ENCODE results near the gene MPV17L2. TPM values are rescaled to one million over a fixed set of nuclear protein-coding genes. Genes with fewer than 3 reads are reported as not detected.

MPV17L2 gene
- total RNA-seq, 1 donor from 2014 or later: 9.5 TPM

GRCh38 chr19:18174983-18175382 is 18.0 kb upstream of the MPV17L2 start:
- intact Hi-C loops (cut with DNase I): no loop called here
- no peak for TF ChIP-seq CTCF (IDR thresholded peaks at IDR 0.05)
- H3K27ac ChIP-seq: no peak overlapping the region
- H3K4me3 ChIP-seq: peak overlapping the region; percentile 75 to 77
- no peaks in the 10 kb centered on the region for H3K27me3 ChIP-seq
- no peak for DNase-seq (ENCODE audit: low spot score in 2 of 2)
- H3K36me3 ChIP-seq: no peaks in the 10 kb centered on the region
- peaks cover 0 to 7% of the 10 kb centered on the region in 2 donors for H3K4me1 ChIP-seq
- no peaks in the 10 kb centered on the region for H3K9me3 ChIP-seq

GRCh38 chr19:18176367-18177310 is 16.4 kb upstream of the MPV17L2 start:
- no peak for TF ChIP-seq CTCF (IDR thresholded peaks at IDR 0.05)
- H3K9me3 ChIP-seq: no peaks in the 10 kb centered on the region
- no peaks in the 10 kb centered on the region for H3K27me3 ChIP-seq
- H3K4me1 ChIP-seq: peaks cover 0 to 7% of the 10 kb centered on the region in 2 donors
- H3K36me3 ChIP-seq: no peaks in the 10 kb centered on the region
- H3K27ac ChIP-seq: no peak overlapping the region
- H3K4me3 ChIP-seq: no peak overlapping the region
- no peak for DNase-seq (ENCODE audit: low spot score in 2 of 2)
- intact Hi-C loops (cut with DNase I): no loop called here

- Histone ChIP-seq H3K9me3 (no peaks in the 10 kb centered on the region), H3K36me3 (no peaks in the 10 kb centered on the region), H3K27ac (no peak overlapping the region), H3K27me3 (no peaks in the 10 kb centered on the region), H3K4me1 (no peaks in the 10 kb centered on the region), H3K4me3 (no peak overlapping the region)
- TF ChIP-seq CTCF (IDR thresholded peaks at IDR 0.05): no peak
- no peak for DNase-seq (ENCODE audit: low spot score in 2 of 2)
- intact Hi-C loops (cut with DNase I): no loop called here
These were observed 13.1 kb upstream of the MPV17L2 start for GRCh38 chr19:18179957-18180356.

GRCh38 chr19:18183529-18183928 is 9.5 kb upstream of the MPV17L2 start:
- no peaks in the 10 kb centered on the region for H3K4me1 ChIP-seq
- DNase-seq (ENCODE audit: low spot score in 2 of 2): no peak
- intact Hi-C loops (cut with DNase I): no loop called here
- H3K36me3 ChIP-seq: no peaks in the 10 kb centered on the region
- TF ChIP-seq CTCF (IDR thresholded peaks at IDR 0.05): no peak
- H3K4me3 ChIP-seq: no peak overlapping the region
- no peaks in the 10 kb centered on the region for H3K27me3 ChIP-seq
- H3K9me3 ChIP-seq: no peaks in the 10 kb centered on the region
- H3K27ac ChIP-seq: no peak overlapping the region

- Histone ChIP-seq H3K4me3 (no peak overlapping the region), H3K36me3 (no peaks in the 10 kb centered on the region), H3K9me3 (no peaks in the 10 kb centered on the region), H3K27me3 (no peaks in the 10 kb centered on the region), H3K4me1 (no peaks in the 10 kb centered on the region), H3K27ac (no peak overlapping the region)
- intact Hi-C loops (cut with DNase I): no loop called here
- TF ChIP-seq CTCF (IDR thresholded peaks at IDR 0.05): no peak
- no peak for DNase-seq (ENCODE audit: low spot score in 2 of 2)
These were observed 7.5 kb upstream of the MPV17L2 start for GRCh38 chr19:18185538-18185937.
